Measurements from ENCODE around the gene FBLN2.

FBLN2 gene

GRCh38 chr3:13610006-13610570 lies 61.2 kb downstream of the FBLN2 start:
- no peak for DNase-seq

DNA sequence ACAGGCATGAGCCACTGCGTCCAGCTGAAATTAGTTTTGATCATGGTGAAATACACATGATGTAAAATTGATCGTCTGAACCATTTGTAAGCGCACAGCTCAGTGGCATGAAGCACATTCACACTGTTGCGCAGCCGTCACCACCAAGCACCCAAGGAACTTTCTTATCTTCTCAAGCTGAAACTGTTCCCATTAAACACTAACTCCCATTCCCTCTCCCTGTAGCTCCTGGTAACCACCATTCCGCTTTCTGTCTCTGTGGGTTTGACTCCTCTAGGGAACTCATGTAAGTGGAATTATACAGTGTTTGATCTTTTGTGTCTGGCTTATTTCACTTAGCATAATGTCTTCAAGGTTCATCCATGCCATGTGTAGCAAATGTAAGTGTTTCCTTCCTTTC lies 62.3 kb downstream of the FBLN2 start:
- DNase-seq: no peak

- no peak for DNase-seq
Observed at GRCh38 chr3:13612829-13613228, 63.9 kb downstream of the FBLN2 start.

- DNase-seq: no peak
Observed at GRCh38 chr3:13613343-13614190, 64.6 kb downstream of the FBLN2 start.

GRCh38 chr3:13614607-13615006 lies 65.7 kb downstream of the FBLN2 start:
- no peak for DNase-seq

- no peak for DNase-seq
Observed at GRCh38 chr3:13615019-13615528, 66.1 kb downstream of the FBLN2 start.

- no peak for DNase-seq
Observed at GRCh38 chr3:13616359-13616758, 67.4 kb downstream of the FBLN2 start.

DNA sequence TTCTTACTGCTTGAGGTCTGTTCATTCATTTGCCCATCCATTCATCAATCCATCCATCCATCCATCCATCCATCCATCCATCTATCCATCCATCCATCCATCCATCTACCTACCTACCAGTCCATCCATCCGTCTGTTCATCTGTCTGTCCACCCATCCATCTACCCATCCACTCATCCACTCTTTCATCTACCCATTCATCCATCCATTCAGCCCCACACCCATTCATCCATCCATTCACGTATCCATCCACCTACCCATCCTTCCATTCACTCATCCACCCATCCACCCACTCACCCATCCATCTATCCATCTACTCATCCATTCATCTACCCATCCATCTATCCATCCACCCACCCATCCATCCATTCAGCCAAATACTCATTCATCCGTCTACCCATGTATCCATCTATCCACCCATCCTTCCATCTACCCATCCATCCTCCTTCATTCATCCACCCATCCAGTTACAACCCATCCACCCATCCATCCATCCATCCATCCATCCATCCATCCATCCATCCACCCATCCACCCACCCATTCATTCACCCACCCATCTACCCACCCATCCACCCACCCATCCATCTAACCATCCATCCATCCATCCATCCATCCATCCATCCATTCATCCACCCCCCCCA lies 68.3 kb downstream of the FBLN2 start:
- DNase-seq: no peak

DNA sequence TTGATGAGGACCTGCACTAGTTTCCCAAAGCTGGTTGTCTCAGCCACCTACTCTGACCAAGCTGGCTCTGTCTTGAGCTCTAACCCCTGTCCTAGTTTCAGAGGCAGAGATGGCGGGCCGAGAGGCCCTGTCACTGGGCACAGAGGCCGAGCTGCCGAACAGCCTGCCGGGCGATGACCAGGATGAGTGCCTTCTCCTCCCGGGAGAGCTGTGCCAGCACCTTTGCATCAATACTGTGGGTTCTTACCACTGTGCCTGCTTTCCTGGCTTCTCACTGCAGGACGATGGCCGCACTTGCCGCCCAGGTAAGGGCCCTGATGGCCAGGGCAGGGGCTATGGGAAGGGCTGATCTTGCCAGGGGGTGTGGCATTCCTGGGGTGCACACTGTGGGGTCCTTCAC lies 69.1 kb downstream of the FBLN2 start:
- DNase-seq: no peak

GRCh38 chr3:13618836-13619235 lies 69.9 kb downstream of the FBLN2 start:
- no peak for DNase-seq

GRCh38 chr3:13619661-13620230 lies 70.8 kb downstream of the FBLN2 start:
- DNase-seq: no peak

GRCh38 chr3:13620281-13620680 lies 71.4 kb downstream of the FBLN2 start:
- no peak for DNase-seq

- no peak for DNase-seq
Observed at GRCh38 chr3:13620776-13621365, 71.9 kb downstream of the FBLN2 start.

GRCh38 chr3:13621381-13622221 lies 72.7 kb downstream of the FBLN2 start:
- no peak for DNase-seq

DNA sequence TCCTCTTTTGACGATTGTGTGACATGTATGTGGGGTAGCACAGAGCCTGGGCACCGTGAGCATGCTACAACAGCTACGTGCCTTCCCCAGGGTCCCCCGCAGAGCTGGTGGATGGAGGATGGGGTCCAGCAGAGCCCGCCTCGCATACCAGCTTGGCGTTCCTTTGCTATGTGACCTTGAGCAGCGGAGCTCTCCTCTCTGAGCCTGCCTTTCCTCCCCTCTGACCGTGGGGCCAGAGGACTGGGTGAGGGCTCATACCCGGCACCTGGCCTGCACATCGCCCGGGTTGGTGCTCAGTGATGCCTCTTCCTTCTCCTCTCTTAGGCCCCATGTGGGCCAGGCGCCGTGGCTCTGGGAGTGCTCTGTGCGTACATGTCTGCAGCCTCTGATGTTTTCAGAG lies 73.4 kb downstream of the FBLN2 start:
- no peak for DNase-seq

- DNase-seq: no peak
Observed at GRCh38 chr3:13623101-13623654, 74.3 kb downstream of the FBLN2 start.

- DNase-seq: no peak
Observed at GRCh38 chr3:13624021-13624420, 75.1 kb downstream of the FBLN2 start.

DNA sequence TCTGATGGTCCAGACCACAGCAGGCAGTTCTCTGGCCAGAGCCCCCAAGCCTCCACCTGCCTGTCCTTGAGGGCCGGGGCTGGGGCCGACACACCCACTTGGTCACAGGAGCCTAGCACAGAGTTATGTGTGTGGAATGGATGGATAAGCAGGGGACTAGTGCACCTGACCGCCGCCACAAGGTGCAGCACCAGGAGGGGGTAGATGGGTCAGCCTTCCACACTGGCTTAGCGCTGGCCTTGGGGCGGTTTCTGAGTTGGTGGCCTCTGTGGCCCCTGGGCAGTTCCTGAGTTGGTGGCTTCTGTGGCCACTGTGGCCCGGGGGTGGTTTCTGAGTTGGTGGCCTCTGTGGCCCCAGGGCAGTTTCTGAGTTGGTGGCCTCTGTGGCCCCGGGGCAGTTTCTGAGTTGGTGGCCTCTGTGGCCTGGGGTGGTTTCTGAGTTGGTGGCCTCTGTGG lies 75.8 kb downstream of the FBLN2 start:
- no peak for DNase-seq

DNA sequence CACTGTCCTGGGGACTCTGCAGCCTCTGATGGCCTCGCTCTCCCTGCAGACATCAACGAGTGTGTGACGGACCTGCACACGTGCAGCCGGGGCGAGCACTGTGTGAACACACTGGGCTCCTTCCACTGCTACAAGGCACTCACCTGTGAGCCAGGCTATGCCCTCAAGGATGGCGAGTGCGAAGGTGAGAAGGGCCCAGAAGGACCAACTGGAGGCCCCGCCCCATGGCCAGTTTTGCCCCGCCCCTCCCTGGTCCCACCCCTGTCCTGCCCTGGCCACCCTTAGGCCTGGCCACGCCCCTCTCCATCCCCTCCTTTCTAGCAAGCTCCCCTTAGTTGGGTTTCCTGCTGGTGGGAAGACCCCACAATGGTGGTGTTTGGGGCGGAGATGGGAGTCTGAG lies 77.5 kb downstream of the FBLN2 start:
- no peak for DNase-seq

GRCh38 chr3:13626915-13627460 lies 78.1 kb downstream of the FBLN2 start:
- no peak for DNase-seq

- DNase-seq: no peak
Observed at GRCh38 chr3:13627681-13628080, 78.8 kb downstream of the FBLN2 start.

- DNase-seq: no peak
Observed at GRCh38 chr3:13628432-13628831, 79.5 kb downstream of the FBLN2 start.
